Left ventricle myocardium superior (tissue), 1 donor: ENCODE data around the gene ZNF827. TPM values are rescaled to one million over a fixed set of nuclear protein-coding genes. Genes with fewer than 3 reads are reported as not detected.

Source experiments
- ATAC-seq: fragments of 200-7000 bp; cut with Tn5 transposase; one replicate; pipeline ENCODE4 v1.9.1; 2020; ENCODE audit warnings: mild to moderate bottlenecking, moderate library complexity
- DNase-seq: peaks from one replicate; pipeline ENCODE4 v3.0.0-alpha.2; 2020
- intact Hi-C: fragments of 100-400 bp; cut with micrococcal nuclease; formaldehyde crosslinking; loops from one replicate; pipeline ENCODE4 v1.11.0; 2022
- total RNA-seq: library from RNA; stranded (reverse); fragmentation: NEBNext Ultra II Directional; extraction: Animal tissue kit (Norgen Biotek cat#: 25700); gene quantifications from one replicate; pipeline ENCODE4 v1.2.1, GENCODE V29; 2021
- donor health status: DM: no; HTN: yes; CAD: no; lungs with severe emphysema.

Gene ZNF827
- total RNA-seq, 1 donor from 2014 or later = 13.8 TPM

- intact Hi-C loops = no loop called here
- ATAC-seq (peak; percentile 51), DNase-seq (peak; percentile 65)
These were observed 3.1 kb downstream of the ZNF827 start for GRCh38 chr4:145935253-145936141.

- intact Hi-C loops = no loop called here
- no peak for DNase-seq
- no peak for ATAC-seq
These were observed 4.1 kb downstream of the ZNF827 start for GRCh38 chr4:145934434-145935047.

GRCh38 chr4:145933134-145933533 lies 5.5 kb downstream of the ZNF827 start:
- DNase-seq (no peak), ATAC-seq (no peak)

GRCh38 chr4:145931403-145931802 lies 7.2 kb downstream of the ZNF827 start:
- DNase-seq = no peak
- ATAC-seq = no peak
- intact Hi-C loops = no loop called here

More at GRCh38 chr4:145933134-145933533, 5.5 kb downstream of the ZNF827 start:
- intact Hi-C loops = no loop called here

GRCh38 chr4:145930592-145930991 lies 8.0 kb downstream of the ZNF827 start:
- intact Hi-C loops = no loop called here
- peak; percentile 44 for ATAC-seq
- peak; percentile 39 for DNase-seq

- intact Hi-C loops = no loop called here
- ATAC-seq (peak; percentile 53), DNase-seq (no peak)
These were observed 9.0 kb downstream of the ZNF827 start for GRCh38 chr4:145929415-145930178.

GRCh38 chr4:145928748-145929147 lies 9.9 kb downstream of the ZNF827 start:
- intact Hi-C loops = no loop called here
- ATAC-seq (no peak), DNase-seq (no peak)

- intact Hi-C loops = no loop called here
- DNase-seq (no peak), ATAC-seq (no peak)
These were observed 11.6 kb downstream of the ZNF827 start for GRCh38 chr4:145927030-145927429.

GRCh38 chr4:145921231-145921630 lies 17.4 kb downstream of the ZNF827 start:
- ATAC-seq = no peak
- DNase-seq = no peak
- intact Hi-C loops = no loop called here

GRCh38 chr4:145920205-145920604 lies 18.4 kb downstream of the ZNF827 start:
- peak; percentile 69 for ATAC-seq
- no peak for DNase-seq
- intact Hi-C loops = no loop called here

- ATAC-seq = no peak
- intact Hi-C loops = no loop called here
These were observed 26.2 kb downstream of the ZNF827 start for GRCh38 chr4:145912376-145912775.

GRCh38 chr4:145909773-145910172 lies 28.9 kb downstream of the ZNF827 start:
- peak; percentile 42 for DNase-seq

More at GRCh38 chr4:145912376-145912775, 26.2 kb downstream of the ZNF827 start:
- DNase-seq = no peak

GRCh38 chr4:145909281-145909715 lies 29.3 kb downstream of the ZNF827 start:
- ATAC-seq (peak; percentile 97), DNase-seq (peak; percentile 82)
- intact Hi-C loops = no loop called here

More at GRCh38 chr4:145909773-145910172, 28.9 kb downstream of the ZNF827 start:
- peak; percentile 79 for ATAC-seq
- intact Hi-C loops = no loop called here

- ATAC-seq (no peak), DNase-seq (no peak)
- intact Hi-C loops = no loop called here
These were observed 30.8 kb downstream of the ZNF827 start for GRCh38 chr4:145907812-145908211.

GRCh38 chr4:145907390-145907789 lies 31.2 kb downstream of the ZNF827 start:
- ATAC-seq (peak; percentile 23), DNase-seq (no peak)
- intact Hi-C loops = no loop called here

- intact Hi-C loops = no loop called here
- no peak for ATAC-seq
- no peak for DNase-seq
These were observed 34.0 kb downstream of the ZNF827 start for GRCh38 chr4:145904413-145905177.

- DNase-seq = no peak
- intact Hi-C loops = no loop called here
- no peak for ATAC-seq
These were observed 36.1 kb downstream of the ZNF827 start for GRCh38 chr4:145902522-145902921.

GRCh38 chr4:145899886-145900460 lies 38.6 kb downstream of the ZNF827 start:
- ATAC-seq (no peak), DNase-seq (no peak)
- intact Hi-C loops = no loop called here
